ENCODE data around the gene SH3BP1. TPM values are rescaled to one million over a fixed set of nuclear protein-coding genes. Genes with fewer than 3 reads are reported as not detected.

SH3BP1 gene
- total RNA-seq, 2 donors from 2014 or later = 1.5 to 4.0 TPM

DNA sequence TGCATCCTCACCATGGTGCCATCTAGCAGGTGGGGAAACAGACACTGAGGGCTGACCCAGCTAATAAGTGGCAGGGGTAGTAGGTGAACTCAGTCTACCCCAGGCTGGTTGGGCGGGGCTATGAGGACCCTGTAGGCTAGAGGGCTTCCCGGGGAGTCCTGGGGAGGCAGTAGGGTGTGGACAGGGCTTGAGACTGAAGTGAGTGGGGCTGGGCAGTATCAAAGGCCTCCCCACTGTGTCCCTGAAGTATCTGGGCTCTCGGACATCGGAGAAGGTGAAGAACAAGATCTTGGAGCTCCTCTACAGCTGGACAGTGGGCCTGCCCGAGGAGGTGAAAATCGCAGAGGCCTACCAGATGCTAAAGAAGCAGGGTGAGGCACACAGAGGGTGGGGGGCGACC is 19.5 kb upstream of the SH3BP1 start:
- H3K4me1 ChIP-seq = peaks cover 0 to 6% of the 10 kb centered on the region in 2 donors
- no peak for DNase-seq (ENCODE audit: low spot score)
- no peak overlapping the region for H3K4me3 ChIP-seq
- no peaks in the 10 kb centered on the region for H3K27me3 ChIP-seq
- H3K36me3 ChIP-seq = peaks cover 53% of the 10 kb centered on the region
- H3K27ac ChIP-seq = no peak overlapping the region
- no peaks in the 10 kb centered on the region for H3K9me3 ChIP-seq
- TF ChIP-seq, protein P1, sequence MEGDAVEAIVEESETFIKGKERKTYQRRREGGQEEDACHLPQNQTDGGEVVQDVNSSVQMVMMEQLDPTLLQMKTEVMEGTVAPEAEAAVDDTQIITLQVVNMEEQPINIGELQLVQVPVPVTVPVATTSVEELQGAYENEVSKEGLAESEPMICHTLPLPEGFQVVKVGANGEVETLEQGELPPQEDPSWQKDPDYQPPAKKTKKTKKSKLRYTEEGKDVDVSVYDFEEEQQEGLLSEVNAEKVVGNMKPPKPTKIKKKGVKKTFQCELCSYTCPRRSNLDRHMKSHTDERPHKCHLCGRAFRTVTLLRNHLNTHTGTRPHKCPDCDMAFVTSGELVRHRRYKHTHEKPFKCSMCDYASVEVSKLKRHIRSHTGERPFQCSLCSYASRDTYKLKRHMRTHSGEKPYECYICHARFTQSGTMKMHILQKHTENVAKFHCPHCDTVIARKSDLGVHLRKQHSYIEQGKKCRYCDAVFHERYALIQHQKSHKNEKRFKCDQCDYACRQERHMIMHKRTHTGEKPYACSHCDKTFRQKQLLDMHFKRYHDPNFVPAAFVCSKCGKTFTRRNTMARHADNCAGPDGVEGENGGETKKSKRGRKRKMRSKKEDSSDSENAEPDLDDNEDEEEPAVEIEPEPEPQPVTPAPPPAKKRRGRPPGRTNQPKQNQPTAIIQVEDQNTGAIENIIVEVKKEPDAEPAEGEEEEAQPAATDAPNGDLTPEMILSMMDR (IDR thresholded peaks at IDR 0.05) = no peak

DNA sequence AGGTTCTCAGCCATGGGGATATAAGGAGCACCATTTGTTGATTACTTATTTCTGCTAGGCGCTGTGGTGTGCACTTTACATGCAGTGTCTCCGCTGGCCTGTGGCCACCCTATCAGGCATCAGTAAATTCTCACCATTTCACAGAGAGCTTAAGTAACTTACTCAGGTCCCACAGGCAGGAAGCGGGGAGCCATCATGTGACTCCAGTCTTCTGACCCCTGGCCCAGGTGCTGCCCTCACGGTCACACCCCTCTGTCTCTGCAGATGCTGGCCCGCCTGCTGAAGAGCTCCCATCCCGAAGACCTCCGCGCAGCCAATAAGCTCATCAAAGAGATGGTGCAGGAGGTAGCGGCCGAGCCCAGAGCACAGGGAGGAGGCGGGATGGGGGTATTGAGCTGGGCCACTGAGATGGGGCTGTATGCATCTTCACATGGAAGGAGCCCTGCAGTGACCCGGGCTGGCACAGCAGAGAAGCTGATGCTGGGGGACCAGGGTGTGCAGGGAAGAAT is 18.1 kb upstream of the SH3BP1 start:
- H3K4me3 ChIP-seq = no peak overlapping the region
- H3K9me3 ChIP-seq = no peaks in the 10 kb centered on the region
- peaks cover 49% of the 10 kb centered on the region for H3K36me3 ChIP-seq
- no peak for DNase-seq (ENCODE audit: low spot score)
- no peak overlapping the region for H3K27ac ChIP-seq
- H3K27me3 ChIP-seq = no peaks in the 10 kb centered on the region
- TF ChIP-seq, protein P1 (IDR thresholded peaks at IDR 0.05) = no peak
- H3K4me1 ChIP-seq = peaks cover 0 to 16% of the 10 kb centered on the region in 2 donors

DNA sequence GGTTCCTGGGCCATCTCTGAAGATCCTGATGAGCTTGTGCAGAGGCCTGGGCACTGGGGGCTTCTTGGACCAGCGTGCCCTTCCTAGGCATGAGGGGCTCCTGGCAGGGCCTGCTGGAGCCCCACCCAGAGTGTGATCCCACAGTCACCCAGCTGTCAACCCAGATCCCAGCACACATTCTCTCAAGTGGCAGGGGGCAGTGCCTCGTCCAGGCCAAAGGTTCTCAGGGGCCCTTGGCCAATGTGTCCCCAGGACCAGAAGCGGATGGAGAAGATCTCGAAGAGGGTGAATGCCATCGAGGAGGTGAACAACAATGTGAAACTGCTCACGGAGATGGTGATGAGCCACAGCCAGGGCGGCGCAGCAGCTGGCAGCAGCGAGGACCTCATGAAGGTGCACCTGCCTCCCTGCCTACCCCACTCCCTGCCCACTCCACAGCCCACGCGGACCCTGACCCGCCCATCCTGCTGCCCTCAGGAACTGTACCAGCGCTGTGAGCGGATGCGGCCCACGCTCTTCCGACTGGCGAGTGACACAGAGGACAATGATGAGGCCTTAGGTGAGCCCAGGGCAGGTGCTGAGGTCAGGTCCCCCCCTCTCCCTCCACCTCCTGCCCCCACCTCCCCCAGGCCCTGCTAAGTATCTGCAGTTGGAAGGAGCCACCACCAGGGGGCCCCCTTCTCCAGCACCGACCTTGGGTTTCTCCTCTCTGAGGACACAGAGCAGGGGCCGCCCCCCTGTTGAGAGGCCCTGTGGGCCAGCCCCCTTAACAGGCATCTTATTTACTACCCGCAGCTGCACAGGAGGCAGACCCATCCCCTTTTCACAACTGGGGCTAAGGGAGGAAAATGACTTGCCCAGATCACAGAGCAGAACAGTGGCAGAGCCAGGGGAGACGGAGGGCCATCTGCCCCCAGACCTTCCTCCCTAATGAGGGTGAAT is 16.1 kb upstream of the SH3BP1 start:
- TF ChIP-seq, protein P1 (IDR thresholded peaks at IDR 0.05) = peak; percentile 92 to 94
- Histone ChIP-seq H3K36me3 (peaks cover 36% of the 10 kb centered on the region), H3K9me3 (no peaks in the 10 kb centered on the region), H3K27me3 (no peaks in the 10 kb centered on the region), H3K4me1 (peaks cover 0 to 31% of the 10 kb centered on the region in 2 donors), H3K4me3 (no peak overlapping the region), H3K27ac (no peak overlapping the region)
- DNase-seq (ENCODE audit: low spot score) = no peak

DNA sequence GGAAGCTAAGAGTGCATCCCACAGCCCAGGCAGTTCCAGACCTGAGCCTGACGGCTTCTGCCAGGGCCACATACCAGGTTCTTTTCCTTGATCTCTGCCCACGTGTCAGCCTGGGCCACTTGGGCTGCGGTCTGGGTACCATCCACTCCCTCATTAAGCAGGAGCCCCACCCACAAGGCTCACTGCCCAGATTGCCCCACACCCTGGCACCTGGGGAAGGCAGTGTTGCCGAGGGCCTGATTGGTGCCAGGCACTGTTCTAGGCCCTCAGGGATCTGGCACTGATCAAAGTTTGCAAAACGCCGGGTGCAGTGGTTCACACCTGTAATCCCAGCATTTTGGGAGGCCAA is 15.5 kb upstream of the SH3BP1 start:
- no peaks in the 10 kb centered on the region for H3K27me3 ChIP-seq
- TF ChIP-seq, protein P1 (IDR thresholded peaks at IDR 0.05) = no peak
- DNase-seq (ENCODE audit: low spot score) = no peak
- H3K27ac ChIP-seq = no peak overlapping the region
- H3K4me3 ChIP-seq = no peak overlapping the region
- H3K36me3 ChIP-seq = peaks cover 30% of the 10 kb centered on the region
- peaks cover 0 to 31% of the 10 kb centered on the region in 2 donors for H3K4me1 ChIP-seq
- no peaks in the 10 kb centered on the region for H3K9me3 ChIP-seq

DNA sequence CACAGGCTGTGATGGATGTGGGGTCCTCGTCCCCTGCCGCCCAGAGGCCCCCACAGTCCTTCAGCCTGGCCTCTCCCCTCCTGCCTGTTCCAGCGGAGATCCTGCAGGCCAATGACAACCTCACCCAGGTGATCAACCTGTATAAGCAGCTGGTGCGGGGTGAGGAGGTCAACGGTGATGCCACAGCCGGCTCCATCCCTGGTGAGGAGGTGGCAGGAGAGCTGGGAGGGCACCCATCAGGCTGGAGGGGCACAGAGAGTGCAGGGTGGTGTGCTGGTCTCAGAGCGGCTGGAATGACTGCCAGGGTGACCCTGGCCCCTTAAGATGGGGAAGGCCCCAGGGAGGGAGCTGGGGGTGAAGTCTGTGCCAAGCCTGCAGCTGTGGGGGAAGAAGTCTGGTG is 14.6 kb upstream of the SH3BP1 start:
- TF ChIP-seq, protein P1 (IDR thresholded peaks at IDR 0.05) = no peak
- no peak overlapping the region for H3K27ac ChIP-seq
- peaks cover 35% of the 10 kb centered on the region for H3K36me3 ChIP-seq
- DNase-seq (ENCODE audit: low spot score) = no peak
- no peak overlapping the region for H3K4me3 ChIP-seq
- H3K4me1 ChIP-seq = peaks cover 0 to 31% of the 10 kb centered on the region in 2 donors
- no peaks in the 10 kb centered on the region for H3K9me3 ChIP-seq
- no peaks in the 10 kb centered on the region for H3K27me3 ChIP-seq

Measured in right atrium auricular region (tissue), 2 donors.